Gastroesophageal sphincter (tissue), 3 donors: ENCODE measurements around the gene ARFGAP2.
A peak's percentile ranks its signal among the peaks of the same experiment; 100 is the strongest.

Source experiments
- CTCF ChIP-seq, 4 experiments: fragments of 200-600 bp in 2 of 4; fragments of 450-650 bp in 2 of 4; sonication (generic) in 1 of 4; IDR thresholded peaks; one replicate each; pipeline ENCODE4 v1.5.1; 2017 to 2019; ENCODE audit warnings: antibody characterized with exemption in 4 of 4, mild to moderate bottlenecking in 2 of 4, moderate library complexity in 2 of 4
- EP300 ChIP-seq: sonication (generic); formaldehyde crosslinking; IDR thresholded peaks from one replicate; pipeline ENCODE4 v1.6.1; 2017; ENCODE audit warnings: antibody characterized with exemption, mild to moderate bottlenecking
- POLR2A ChIP-seq, 2 donors: fragments of 450-650 bp; IDR thresholded peaks; one replicate each; pipeline ENCODE4 v1.6.1; 2017; ENCODE audit warnings: antibody characterized with exemption in 2 of 2, mild to moderate bottlenecking in 2 of 2, moderate library complexity in 1 of 2
- POLR2AphosphoS5 ChIP-seq: sonication (generic); formaldehyde crosslinking; IDR thresholded peaks from one replicate; pipeline ENCODE4 v1.6.1; 2017; ENCODE audit warnings: antibody characterized with exemption

- TF ChIP-seq CTCF (IDR thresholded peaks at IDR 0.05) (peak; percentile 90 to 95 (median 94)), EP300 (no peak), POLR2AphosphoS5 (peak; percentile 56), POLR2A (IDR thresholded peaks at IDR 0.05) (no peak)
These were observed 23.4 kb downstream of the ARFGAP2 start for GRCh38 chr11:47152953-47153950.
